H1 (cell line): ENCODE results near the gene MAGI3. TPM values are rescaled to one million over a fixed set of nuclear protein-coding genes. Genes with fewer than 3 reads are reported as not detected.

ENCODE experiments used
- CTCF ChIA-PET: fragments of 300-600 bp; sonication (Branson Sonifier 250); formaldehyde crosslinking; loops from one replicate; lab custom pipeline; 2021; ENCODE audit not compliant: partially characterized antibody; lab: Charles Lee
- POLR2A ChIA-PET: fragments of 300-600 bp; sonication (Branson Sonifier 250); formaldehyde crosslinking; loops from one replicate; lab custom pipeline; 2021; ENCODE audit warnings: inconsistent platforms; ENCODE audit not compliant: partially characterized antibody; lab: Charles Lee
- DNase-seq, 2 experiments: peaks; one replicate each; pipeline versions ENCODE4 v3.0.0 to v3.0.0-alpha.2; 2010 to 2022; ENCODE audit warnings: low spot score in 2 of 2, low read depth in 1 of 2, mixed read lengths in 1 of 2
- FAIRE-seq: peaks from 2 replicates; lab custom pipeline; 2011; peaks lifted over from hg19 to GRCh38; lab: Jason Lieb, UNC
- H2AFZ ChIP-seq: 2 replicates; pipeline ENCODE4 v1.8.1; 2012; ENCODE audit warnings: low read length, inconsistent platforms
- H2AK5ac ChIP-seq: 2 replicates; pipeline ENCODE4 v1.6.1; 2013; ENCODE audit warnings: low read depth, low read length
- H2BK120ac ChIP-seq: replicated peaks from 2 replicates; pipeline ENCODE3; 2013; ENCODE audit warnings: low read depth, low read length, inconsistent platforms
- H2BK12ac ChIP-seq: 2 replicates; pipeline ENCODE4 v1.6.1; 2013; ENCODE audit warnings: low read depth, low read length
- H2BK15ac ChIP-seq: 2 replicates; pipeline ENCODE4 v1.6.1; 2013; ENCODE audit warnings: low read length
- H2BK20ac ChIP-seq: 2 replicates; pipeline ENCODE4 v1.6.1; 2013; ENCODE audit warnings: low read length
- H2BK5ac ChIP-seq: 2 replicates; pipeline ENCODE4 v1.6.1; 2013; ENCODE audit warnings: low read depth, low read length
- H3K14ac ChIP-seq: 2 replicates; pipeline ENCODE4 v1.6.1; 2013; ENCODE audit warnings: inconsistent platforms; ENCODE audit not compliant: insufficient read length
- H3K18ac ChIP-seq: 2 replicates; pipeline ENCODE4 v1.6.1; 2013; ENCODE audit warnings: low read length; ENCODE audit errors: extremely low read depth
- H3K23ac ChIP-seq: 2 replicates; pipeline ENCODE4 v1.6.1; 2013; ENCODE audit warnings: inconsistent platforms; ENCODE audit not compliant: insufficient read length
- H3K23me2 ChIP-seq: 2 replicates; pipeline ENCODE4 v1.6.1; 2013; ENCODE audit warnings: low read depth, low read length
- H3K27ac ChIP-seq: 2 replicates; pipeline ENCODE4 v1.6.1; 2011; ENCODE audit warnings: low read depth, low read length, inconsistent platforms
- H3K27me3 ChIP-seq, 4 experiments: replicated peaks in 1 of 4; 1 replicate in 1 of 4; 2 replicates in 3 of 4; pipeline versions ENCODE4 v1.6.1 to v1.8.1; 2011 to 2013; ENCODE audit warnings: low read length in 3 of 4, mild to moderate bottlenecking in 3 of 4, inconsistent platforms in 2 of 4, mixed read lengths in 2 of 4, moderate library complexity in 1 of 4; ENCODE audit not compliant: control insufficient read depth in 3 of 4, insufficient read depth in 3 of 4; ENCODE audit errors: extremely low read depth in 1 of 4
- H3K36me3 ChIP-seq, 4 experiments: 2 replicates each; pipeline versions ENCODE4 v1.6.1 to v1.8.1; 2011 to 2013; ENCODE audit warnings: mild to moderate bottlenecking in 4 of 4, low read length in 3 of 4, moderate library complexity in 2 of 4, control low read depth in 1 of 4, inconsistent platforms in 1 of 4; ENCODE audit not compliant: insufficient read depth in 4 of 4, control insufficient read depth in 2 of 4
- H3K4ac ChIP-seq: replicated peaks from 2 replicates; pipeline ENCODE3; 2013; ENCODE audit warnings: low read length, low read depth, mixed read lengths, inconsistent platforms; ENCODE audit not compliant: insufficient read length
- H3K4me1 ChIP-seq, 4 experiments: replicated peaks in 1 of 4; 1 replicate in 1 of 4; 2 replicates in 3 of 4; pipeline versions ENCODE4 v1.6.1 to v1.8.1; 2011 to 2013; ENCODE audit warnings: low read length in 3 of 4, inconsistent platforms in 2 of 4, mixed read lengths in 1 of 4; ENCODE audit not compliant: insufficient read depth in 4 of 4, control insufficient read depth in 3 of 4
- H3K4me2 ChIP-seq, 2 experiments: 2 replicates each; pipeline versions ENCODE4 v1.6.1 to v1.8.1; 2011 to 2013; ENCODE audit warnings: low read depth in 2 of 2, low read length in 2 of 2, control low read depth in 1 of 2, inconsistent platforms in 1 of 2, mild to moderate bottlenecking in 1 of 2; ENCODE audit not compliant: insufficient read depth in 1 of 2
- H3K4me3 ChIP-seq, 4 experiments: fragments of 200-600, 300-600 bp in 1 of 4; sonication (generic), shearing (Covaris generic), sonication (Bioruptor Twin) in 1 of 4; 2 replicates each; pipeline versions ENCODE4 v1.5.1 to v1.8.1; 2011 to 2016; ENCODE audit warnings: low read length in 4 of 4, low read depth in 3 of 4, control low read depth in 2 of 4, inconsistent platforms in 2 of 4, mild to moderate bottlenecking in 2 of 4, mixed read lengths in 1 of 4, moderate library complexity in 1 of 4; ENCODE audit not compliant: insufficient read depth in 2 of 4; ENCODE audit errors: extremely low read depth in 1 of 4
- H3K56ac ChIP-seq: replicated peaks from 2 replicates; pipeline ENCODE3; 2013; ENCODE audit warnings: low read depth, mild to moderate bottlenecking, mixed read lengths, low read length, inconsistent platforms; ENCODE audit not compliant: insufficient read length
- H3K79me1 ChIP-seq: 2 replicates; pipeline ENCODE4 v1.6.1; 2013; ENCODE audit warnings: low read depth, low read length, control low read depth
- H3K79me2 ChIP-seq, 2 experiments: 2 replicates each; pipeline versions ENCODE4 v1.6.1 to v1.8.1; 2012 to 2013; ENCODE audit warnings: low read length in 2 of 2, mild to moderate bottlenecking in 2 of 2, inconsistent platforms in 1 of 2; ENCODE audit not compliant: insufficient read depth in 2 of 2, control insufficient read depth in 1 of 2
- H3K9ac ChIP-seq, 4 experiments: replicated peaks in 1 of 4; 1 replicate in 1 of 4; 2 replicates in 3 of 4; pipeline versions ENCODE4 v1.6.1 to v1.8.1; 2011 to 2013; ENCODE audit warnings: low read depth in 3 of 4, low read length in 3 of 4, control low read depth in 2 of 4, mild to moderate bottlenecking in 2 of 4, moderate library complexity in 2 of 4, inconsistent platforms in 1 of 4; ENCODE audit errors: extremely low read depth in 1 of 4
- H3K9me3 ChIP-seq, 2 experiments: 2 replicates each; pipeline versions ENCODE4 v1.6.1 to v1.8.1; 2012 to 2013; ENCODE audit warnings: mild to moderate bottlenecking in 2 of 2, moderate library complexity in 2 of 2, control low read depth in 1 of 2, inconsistent platforms in 1 of 2, low read depth in 1 of 2, low read length in 1 of 2, mixed read lengths in 1 of 2; ENCODE audit not compliant: insufficient read depth in 2 of 2
- H4K20me1 ChIP-seq, 2 experiments: replicated peaks in 1 of 2; 2 replicates each; pipeline versions ENCODE3 to v1.8.1; 2011 to 2013; ENCODE audit warnings: inconsistent platforms in 2 of 2, low read length in 2 of 2, mild to moderate bottlenecking in 1 of 2; ENCODE audit not compliant: insufficient read depth in 2 of 2, control insufficient read depth in 1 of 2
- H4K5ac ChIP-seq: 2 replicates; pipeline ENCODE4 v1.6.1; 2013; ENCODE audit warnings: low read length, low read depth, mixed read lengths, inconsistent platforms; ENCODE audit not compliant: insufficient read length
- H4K8ac ChIP-seq: 2 replicates; pipeline ENCODE4 v1.8.0; 2013; ENCODE audit warnings: mild to moderate bottlenecking, moderate library complexity, low read length, inconsistent platforms; ENCODE audit not compliant: insufficient read depth; ENCODE audit errors: extremely low read depth
- H4K91ac ChIP-seq: replicated peaks from 2 replicates; pipeline ENCODE3; 2013; ENCODE audit warnings: low read length, mixed read lengths, inconsistent platforms; ENCODE audit not compliant: insufficient read length
- BACH1 ChIP-seq: IDR thresholded peaks from 2 replicates; pipeline ENCODE4 v1.6.1; 2012; ENCODE audit warnings: low read length, improper control_type of control experiment
- BCL11A ChIP-seq, 2 experiments: IDR thresholded peaks; one replicate each; pipeline ENCODE4 v1.6.1; 2011; ENCODE audit warnings: low read depth in 2 of 2, low read length in 2 of 2, mild to moderate bottlenecking in 2 of 2
- CHD1 ChIP-seq: IDR thresholded peaks from 2 replicates; pipeline ENCODE4 v1.6.1; 2012; ENCODE audit warnings: low read depth, low read length, improper control_type of control experiment
- KDM4A ChIP-seq: IDR thresholded peaks from one replicate; pipeline ENCODE4 v1.7.1; 2012; ENCODE audit warnings: low read depth, mild to moderate bottlenecking, moderate library complexity, low read length, inconsistent platforms; ENCODE audit not compliant: severe bottlenecking
- SP4 ChIP-seq: IDR thresholded peaks from 2 replicates; pipeline ENCODE4 v1.6.1; 2012; ENCODE audit warnings: low read length, inconsistent platforms
- SUZ12 ChIP-seq: fragments of 200-600 bp; sonication (generic); IDR thresholded peaks from 2 replicates; pipeline ENCODE4 v1.6.1; 2012; ENCODE audit warnings: mild to moderate bottlenecking, inconsistent platforms, low read length, moderate library complexity, mixed read lengths
- polyA plus RNA-seq, 7 experiments: library from polyadenylated mRNA; depleted of rRNA in 3 of 7; stranded (reverse) in 5 of 7; unstranded in 2 of 7; fragments of >200 nt in 5 of 7; fragments of 200-250 nt in 2 of 7; gene quantifications; 1 replicate in 5 of 7; 2 replicates in 1 of 7; 4 replicates in 1 of 7; pipeline versions ENCODE4 v1.2.1 to v1.2.3, GENCODE V29; 2011 to 2013; ENCODE audit warnings: missing spikeins in 2 of 7, mixed read lengths in 2 of 7
- total RNA-seq: library from RNA; stranded (reverse); fragmentation: NEBNext Ultra II Directional; extraction: Animal tissue kit (Norgen Biotek cat#: 25700); gene quantifications from 2 replicates; pipeline ENCODE4 v1.2.1, GENCODE V29; 2021

Gene MAGI3
- total and polyA plus RNA-seq, 2 of the 8 experiments (the other 6 are each of a cell fraction or from before 2014, with no cell fraction given) = 2.3 to 7.8 TPM

DNA sequence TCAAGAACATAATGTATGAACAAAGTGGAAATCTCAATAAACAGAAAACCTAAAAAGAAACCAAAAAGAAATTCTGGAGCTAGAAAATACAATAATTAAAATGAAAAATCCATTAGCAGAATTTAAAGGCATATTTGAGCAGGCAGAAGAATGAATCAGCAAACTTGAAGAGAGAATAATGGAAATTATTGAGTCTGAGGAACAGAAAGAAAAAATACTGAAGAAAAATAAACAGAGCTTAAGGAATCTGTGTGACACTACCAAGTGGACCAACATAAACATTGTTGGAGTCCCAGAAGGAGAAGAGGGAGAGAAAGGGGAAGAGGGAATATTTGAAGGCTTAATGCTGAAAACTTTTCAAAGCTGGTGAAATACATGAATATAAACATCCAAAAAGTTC, 54.5 kb downstream of the MAGI3 start:
- Histone ChIP-seq H3K79me2 (no peaks in the 10 kb centered on the region), H2BK20ac (no peak overlapping the region), H4K91ac (no peak overlapping the region), H3K4me2 (no peak overlapping the region), H3K9me3 (no peaks in the 10 kb centered on the region), H3K9ac (no peak overlapping the region), H2AFZ (no peak overlapping the region), H3K23me2 (no peaks in the 10 kb centered on the region), H2BK120ac (no peak overlapping the region), H3K14ac (no peak overlapping the region), H4K8ac (no peak overlapping the region), H3K27ac (no peak overlapping the region), H2BK15ac (no peak overlapping the region), H3K18ac (no peak overlapping the region), H3K27me3 (no peaks in the 10 kb centered on the region), H4K20me1 (no peaks in the 10 kb centered on the region), H3K56ac (no peak overlapping the region), H2BK5ac (no peak overlapping the region), H3K79me1 (no peaks in the 10 kb centered on the region), H3K23ac (no peak overlapping the region), H3K4ac (no peak overlapping the region), H3K36me3 (no peaks in the 10 kb centered on the region), H2AK5ac (no peak overlapping the region), H3K4me3 (no peak overlapping the region), H4K5ac (no peak overlapping the region), H2BK12ac (no peak overlapping the region), H3K4me1 (peaks cover 0 to 3% (median under 1%) of the 10 kb centered on the region in 4 experiments; a peak in 1 of 7 replicates)
- no peak for TF ChIP-seq KDM4A
- TF ChIP-seq BACH1 = no peak
- TF ChIP-seq CHD1 = no peak
- no peak for TF ChIP-seq BCL11A (IDR thresholded peaks at IDR 0.05; ENCODE audit: low read depth in 2 of 2, low read length in 2 of 2)
- TF ChIP-seq SP4 = no peak
- TF ChIP-seq SUZ12 = no peak
- CTCF ChIA-PET = interaction anchor here (1.0 kb wide), 1 partner anchor 225 kb away, joined by 4 read pairs; no protein-coding TSS in a partner anchor
- FAIRE-seq = no peak
- POLR2A ChIA-PET = no interaction called here
- DNase-seq = no peak
